SK-N-SH (cell line): ENCODE results near the gene NFASC. TPM values are rescaled to one million over a fixed set of nuclear protein-coding genes. Genes with fewer than 3 reads are reported as not detected.

Experiments used
- CTCF ChIA-PET: fragments of 300-600, 350-600 bp; formaldehyde crosslinking; extraction: SDS; loops from one replicate; lab custom pipeline; 2021; lab: Yijun Ruan, JAX
- POLR2A ChIA-PET: fragments of 350-600 bp; sonication (Branson Sonifier 250); formaldehyde crosslinking; extraction: SDS; loops from one replicate; lab custom pipeline; 2020; ENCODE audit warnings: antibody characterized with exemption, inconsistent platforms; lab: Yijun Ruan, JAX
- DNase-seq: peaks from one replicate; pipeline ENCODE4 v3.0.0; 2012
- H2AFZ ChIP-seq: fragments of 200-600 bp; sonication (generic); 2 replicates; pipeline ENCODE4 v1.8.1; 2016; ENCODE audit warnings: antibody characterized with exemption, mild to moderate bottlenecking, low read depth
- H3F3A ChIP-seq: fragments of 200-600 bp; sonication (generic); replicated peaks from 2 replicates; pipeline ENCODE3; 2016; ENCODE audit warnings: antibody characterized with exemption, mild to moderate bottlenecking; ENCODE audit not compliant: insufficient read depth
- H3K27ac ChIP-seq, 2 experiments: fragments of 200-500 bp in 1 of 2; fragments of 200-600 bp in 1 of 2; sonication (Bioruptor generic) in 1 of 2; sonication (generic), shearing (Covaris generic) in 1 of 2; 2 replicates each; pipeline versions ENCODE4 v1.5.1 to v1.6.1; 2014 to 2016; ENCODE audit warnings: low read depth in 2 of 2, inconsistent platforms in 1 of 2, low read length in 1 of 2, mild to moderate bottlenecking in 1 of 2, mixed read lengths in 1 of 2
- H3K27me3 ChIP-seq: fragments of 200-600 bp; sonication (generic), shearing (Covaris generic); 2 replicates; pipeline ENCODE4 v1.6.1; 2016; ENCODE audit warnings: mixed run types; ENCODE audit not compliant: insufficient read depth
- H3K36me3 ChIP-seq, 2 experiments: fragments of 200-500 bp in 1 of 2; fragments of 200-600 bp in 1 of 2; sonication (Bioruptor generic) in 1 of 2; sonication (generic) in 1 of 2; replicated peaks in 1 of 2; 2 replicates each; pipeline versions ENCODE3 to v1.5.1; 2014 to 2016; ENCODE audit warnings: low read length in 1 of 2, mild to moderate bottlenecking in 1 of 2; ENCODE audit not compliant: insufficient read depth in 2 of 2, control insufficient read depth in 1 of 2
- H3K4me1 ChIP-seq, 2 experiments: fragments of 200-500 bp in 1 of 2; fragments of 200-600 bp in 1 of 2; sonication (Bioruptor generic) in 1 of 2; sonication (generic), shearing (Covaris generic) in 1 of 2; 2 replicates each; pipeline versions ENCODE4 v1.5.1 to v1.6.1; 2014 to 2016; ENCODE audit warnings: low read depth in 1 of 2, low read length in 1 of 2, mixed run types in 1 of 2; ENCODE audit not compliant: insufficient read depth in 2 of 2, control insufficient read depth in 1 of 2
- H3K4me2 ChIP-seq: fragments of 200-600 bp; sonication (generic), shearing (Covaris generic); 2 replicates; pipeline ENCODE4 v1.6.1; 2017; ENCODE audit warnings: mixed run types
- H3K4me3 ChIP-seq, 2 experiments: fragments of 200-500 bp in 1 of 2; fragments of 200-600 bp in 1 of 2; sonication (Bioruptor generic) in 1 of 2; sonication (generic), shearing (Covaris generic) in 1 of 2; 2 replicates each; pipeline versions ENCODE4 v1.5.1 to v1.8.1; 2014 to 2016; ENCODE audit warnings: low read depth in 2 of 2, inconsistent platforms in 1 of 2, low read length in 1 of 2, mild to moderate bottlenecking in 1 of 2, mixed read lengths in 1 of 2, moderate library complexity in 1 of 2
- H3K79me2 ChIP-seq: fragments of 200-600 bp; sonication (generic); 2 replicates; pipeline ENCODE4 v1.8.1; 2017; ENCODE audit warnings: mild to moderate bottlenecking; ENCODE audit not compliant: insufficient read depth
- H3K9ac ChIP-seq: fragments of 200-600 bp; sonication (generic); 2 replicates; pipeline ENCODE4 v1.6.1; 2017; ENCODE audit warnings: mixed run types
- H3K9me2 ChIP-seq: fragments of 200-600 bp; sonication (generic); 2 replicates; pipeline ENCODE4 v1.6.1; 2017; ENCODE audit warnings: mixed run types
- H3K9me3 ChIP-seq: fragments of 200-600 bp; sonication (generic); 2 replicates; pipeline ENCODE4 v1.6.1; 2017; ENCODE audit warnings: mixed run types, mild to moderate bottlenecking, moderate library complexity
- H4K20me1 ChIP-seq: fragments of 200-600 bp; sonication (generic); 2 replicates; pipeline ENCODE4 v1.6.1; 2017; ENCODE audit warnings: mild to moderate bottlenecking, mixed run types; ENCODE audit not compliant: insufficient read depth
- CTCF ChIP-seq: fragments of 200-600 bp; sonication (generic); IDR thresholded peaks from 2 replicates; pipeline ENCODE4 v1.6.1; 2017; ENCODE audit warnings: antibody characterized with exemption, mild to moderate bottlenecking, moderate library complexity
- EP300 ChIP-seq, 2 experiments: IDR thresholded peaks; 2 replicates each; pipeline versions ENCODE4 v1.4.0 to v1.6.1; 2012; ENCODE audit warnings: borderline replicate concordance in 1 of 2, low read depth in 1 of 2, low read length in 1 of 2
- EZH2phosphoT487 ChIP-seq: fragments of 200-600 bp; sonication (generic); IDR thresholded peaks from 2 replicates; pipeline ENCODE4 v1.6.1; 2017; ENCODE audit warnings: low read depth, mixed run types, mild to moderate bottlenecking, antibody characterized with exemption, moderate library complexity, borderline replicate concordance
- FOSL2 ChIP-seq: IDR thresholded peaks from 2 replicates; pipeline ENCODE4 v1.4.0; 2012; ENCODE audit warnings: low read depth, mild to moderate bottlenecking, moderate library complexity, borderline replicate concordance
- IRF3 ChIP-seq: fragments of 150-350 bp; IDR thresholded peaks from 2 replicates; pipeline ENCODE4 v1.6.1; 2016; ENCODE audit warnings: mild to moderate bottlenecking, low read depth, low read length
- MXI1 ChIP-seq: IDR thresholded peaks from 2 replicates; pipeline ENCODE4 v1.6.1; 2012; ENCODE audit warnings: mild to moderate bottlenecking, low read depth, low read length, improper control_type of control experiment
- PBX3 ChIP-seq: IDR thresholded peaks from 2 replicates; pipeline ENCODE4; 2012
- POLR2AphosphoS5 ChIP-seq: IDR thresholded peaks from 2 replicates; pipeline ENCODE4 v1.6.1; 2012; ENCODE audit warnings: low read depth, low read length
- SMC3 ChIP-seq: IDR thresholded peaks from 2 replicates; pipeline ENCODE4 v1.6.1; 2012; ENCODE audit warnings: low read depth, low read length, improper control_type of control experiment
- TEAD4 ChIP-seq: IDR thresholded peaks from 2 replicates; pipeline ENCODE4 v1.4.0; 2012; ENCODE audit warnings: mild to moderate bottlenecking, borderline replicate concordance; ENCODE audit not compliant: insufficient read depth
- ZBTB33 ChIP-seq: IDR thresholded peaks from 2 replicates; pipeline ENCODE4 v1.4.0; 2012; ENCODE audit warnings: low read depth, borderline replicate concordance
- WGBS: methylation state at CpG from one replicate; pipeline ENCODE4 v1.1.6; 2017; ENCODE audit warnings: low lambda C conversion rate; 5-methylcytosine and 5-hydroxymethylcytosine counted together
- polyA plus RNA-seq, 3 experiments: library from polyadenylated mRNA; depleted of rRNA; stranded (reverse); fragments of >200 nt; gene quantifications; 2 replicates each; pipeline ENCODE4 v1.2.3, GENCODE V29; 2012

NFASC gene
- polyA plus RNA-seq, 1 of the 3 experiments (the other 2 are of a cell fraction): 6.0 TPM

GRCh38 chr1:204885790-204886189 is 15.1 kb downstream of the NFASC start:
- DNase-seq: no peak
- TF ChIP-seq TEAD4 (no peak), IRF3 (no peak), PBX3 (no peak), SMC3 (no peak), EZH2phosphoT487 (no peak), CTCF (no peak), MXI1 (no peak), POLR2AphosphoS5 (no peak), EP300 (IDR thresholded peaks at IDR 0.05; ENCODE audit: borderline replicate concordance in 1 of 2, low read depth in 1 of 2, low read length in 1 of 2) (no peak), FOSL2 (no peak), ZBTB33 (no peak)
- TF ChIP-seq, all 33 proteins: peak for 0
- Histone ChIP-seq H3K36me3 (no peaks in the 10 kb centered on the region), H2AFZ (no peak overlapping the region), H3K9me2 (no peaks in the 10 kb centered on the region), H3F3A (no peaks in the 10 kb centered on the region), H3K9ac (no peak overlapping the region), H3K4me3 (no peak overlapping the region), H3K4me2 (no peak overlapping the region), H3K27me3 (no peaks in the 10 kb centered on the region), H3K4me1 (peaks cover 0 to 16% of the 10 kb centered on the region in 2 experiments; a peak in 3 of 4 replicates), H3K27ac (no peak overlapping the region), H3K9me3 (no peaks in the 10 kb centered on the region), H4K20me1 (no peaks in the 10 kb centered on the region), H3K79me2 (no peaks in the 10 kb centered on the region)
- CTCF ChIA-PET: interaction anchor here (0.6 to 5.5 kb wide), 5 partner anchors 12 to 615 kb away, joined by 3 to 29 read pairs (median 4); no protein-coding TSS in a partner anchor
- 86% methylated on average over 7 of the region's 8 CpGs for WGBS
- POLR2A ChIA-PET: no interaction called here
